Esophagus squamous epithelium (tissue), 4 donors: Measurements from ENCODE around the gene RNPC3.

Source experiments
- POLR2A ChIP-seq, 4 donors: fragments of 450-650 bp; IDR thresholded peaks; one replicate each; pipeline ENCODE4 v1.6.1; 2017; ENCODE audit warnings: antibody characterized with exemption in 4 of 4, mild to moderate bottlenecking in 4 of 4, moderate library complexity in 3 of 4
- TF ChIP-seq, protein P1 (sequence below), 6 experiments: fragments of 450-650 bp in 4 of 6; fragments of 200-600 bp in 2 of 6; sonication (generic) in 2 of 6; IDR thresholded peaks; one replicate each; pipeline ENCODE4 v1.5.1; 2016 to 2019; ENCODE audit warnings: antibody characterized with exemption in 6 of 6, mild to moderate bottlenecking in 4 of 6, moderate library complexity in 4 of 6

DNA sequence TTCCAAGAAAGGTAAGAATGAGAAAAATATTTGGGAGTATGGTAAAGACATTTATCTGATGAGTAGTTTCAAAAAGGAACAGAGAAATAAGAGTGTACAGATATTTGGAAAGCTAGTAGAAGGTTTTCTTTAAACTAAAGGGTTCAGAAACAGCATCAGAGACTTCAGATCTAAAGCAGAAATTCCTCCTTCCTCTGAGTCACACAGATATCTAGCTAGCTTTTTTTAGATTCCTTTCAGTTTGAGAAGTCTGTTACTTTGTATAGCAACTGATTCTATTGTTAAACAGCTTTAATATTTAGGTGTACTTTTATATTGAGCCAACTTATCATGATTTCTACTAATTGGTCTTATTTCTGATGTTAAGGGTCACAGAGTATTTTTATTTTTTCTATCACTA is 50.6 kb downstream of the RNPC3 start:
- TF ChIP-seq, protein P1, sequence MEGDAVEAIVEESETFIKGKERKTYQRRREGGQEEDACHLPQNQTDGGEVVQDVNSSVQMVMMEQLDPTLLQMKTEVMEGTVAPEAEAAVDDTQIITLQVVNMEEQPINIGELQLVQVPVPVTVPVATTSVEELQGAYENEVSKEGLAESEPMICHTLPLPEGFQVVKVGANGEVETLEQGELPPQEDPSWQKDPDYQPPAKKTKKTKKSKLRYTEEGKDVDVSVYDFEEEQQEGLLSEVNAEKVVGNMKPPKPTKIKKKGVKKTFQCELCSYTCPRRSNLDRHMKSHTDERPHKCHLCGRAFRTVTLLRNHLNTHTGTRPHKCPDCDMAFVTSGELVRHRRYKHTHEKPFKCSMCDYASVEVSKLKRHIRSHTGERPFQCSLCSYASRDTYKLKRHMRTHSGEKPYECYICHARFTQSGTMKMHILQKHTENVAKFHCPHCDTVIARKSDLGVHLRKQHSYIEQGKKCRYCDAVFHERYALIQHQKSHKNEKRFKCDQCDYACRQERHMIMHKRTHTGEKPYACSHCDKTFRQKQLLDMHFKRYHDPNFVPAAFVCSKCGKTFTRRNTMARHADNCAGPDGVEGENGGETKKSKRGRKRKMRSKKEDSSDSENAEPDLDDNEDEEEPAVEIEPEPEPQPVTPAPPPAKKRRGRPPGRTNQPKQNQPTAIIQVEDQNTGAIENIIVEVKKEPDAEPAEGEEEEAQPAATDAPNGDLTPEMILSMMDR (IDR thresholded peaks at IDR 0.05), result no peak
- no peak for TF ChIP-seq POLR2A (IDR thresholded peaks at IDR 0.05)
